HL-60/S4 treated with phorbol 12-myristate 13-acetate at 8.2 ng/mL for 4 days and 3 days (cell line): ENCODE results near the gene NEU2.

Experiments used
- in situ Hi-C: fragments of 300-500 bp; cut with MboI; formaldehyde crosslinking; loops from 2 replicates; pipeline ENCODE4 v1.15.0; 2022; ENCODE audit warnings: low sequenced_read_pairs

NEU2 gene

GRCh38 chr2:233010569-233011267, 21.8 kb upstream of the NEU2 start:
- in situ Hi-C loops: no loop called here

GRCh38 chr2:233011268-233011650, 21.2 kb upstream of the NEU2 start:
- in situ Hi-C loops: no loop called here

GRCh38 chr2:233011702-233012131, 20.8 kb upstream of the NEU2 start:
- in situ Hi-C loops: no loop called here

- in situ Hi-C loops: no loop called here
These were observed 20.0 kb upstream of the NEU2 start for GRCh38 chr2:233012301-233012971.

- in situ Hi-C loops: no loop called here
These were observed 19.4 kb upstream of the NEU2 start, which contains the start of gene NGEF for GRCh38 chr2:233013027-233013461. Gene NGEF (minus strand): TSS chr2:233013256. CDS start chr2:232974890, 38,366 bp downstream.

- in situ Hi-C loops: no loop called here
These were observed 18.8 kb upstream of the NEU2 start for GRCh38 chr2:233013650-233014049.

DNA sequence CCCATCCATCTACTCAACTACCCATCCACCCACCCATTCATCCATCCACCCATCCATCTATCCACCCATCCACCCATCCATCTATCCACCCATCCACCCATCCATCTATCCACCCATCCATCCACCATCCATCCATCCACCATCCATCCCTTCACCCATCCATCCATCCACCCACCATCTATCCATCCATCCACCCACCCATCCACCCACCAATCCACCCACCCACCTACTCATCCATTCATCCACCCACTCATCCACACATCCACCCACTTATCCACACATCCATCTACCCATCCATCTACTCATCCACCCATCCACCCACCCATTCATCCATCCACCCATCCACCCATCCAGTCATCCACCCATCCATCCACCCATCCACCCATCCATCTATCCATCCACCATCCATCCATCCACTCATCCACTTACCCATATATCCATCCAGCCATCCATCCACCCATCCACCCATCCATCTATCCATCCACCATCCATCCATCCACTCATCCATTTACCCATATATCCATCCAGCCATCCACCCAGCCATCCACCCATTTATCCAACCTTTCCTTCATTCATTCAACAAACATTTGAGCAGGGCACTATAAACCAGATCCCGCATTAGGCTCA, 17.3 kb upstream of the NEU2 start:
- in situ Hi-C loops: no loop called here

DNA sequence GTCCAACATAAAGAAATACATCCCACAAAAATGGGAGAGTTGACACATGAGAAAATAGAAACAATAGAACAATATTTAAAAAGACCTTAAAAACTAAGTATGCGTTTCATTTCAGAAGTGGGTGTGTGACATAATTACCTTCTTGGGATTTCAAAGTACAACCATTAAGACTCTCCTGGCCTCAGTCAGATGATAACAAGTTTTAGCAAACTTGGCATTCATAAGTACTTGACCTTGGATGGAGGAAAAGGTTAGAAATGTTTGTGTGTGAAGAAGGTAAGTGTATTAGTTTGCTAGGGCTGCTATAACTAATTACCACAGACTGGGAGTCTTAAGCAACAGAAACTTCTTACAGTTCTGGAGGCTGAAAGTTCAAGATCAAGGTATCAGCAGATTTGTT, 14.5 kb upstream of the NEU2 start:
- in situ Hi-C loops: no loop called here

- in situ Hi-C loops: loop anchor here (10.0 kb wide), 1 partner anchor 155 kb away; no protein-coding TSS in a partner anchor
These were observed 12.9 kb upstream of the NEU2 start for GRCh38 chr2:233019610-233020009.

DNA sequence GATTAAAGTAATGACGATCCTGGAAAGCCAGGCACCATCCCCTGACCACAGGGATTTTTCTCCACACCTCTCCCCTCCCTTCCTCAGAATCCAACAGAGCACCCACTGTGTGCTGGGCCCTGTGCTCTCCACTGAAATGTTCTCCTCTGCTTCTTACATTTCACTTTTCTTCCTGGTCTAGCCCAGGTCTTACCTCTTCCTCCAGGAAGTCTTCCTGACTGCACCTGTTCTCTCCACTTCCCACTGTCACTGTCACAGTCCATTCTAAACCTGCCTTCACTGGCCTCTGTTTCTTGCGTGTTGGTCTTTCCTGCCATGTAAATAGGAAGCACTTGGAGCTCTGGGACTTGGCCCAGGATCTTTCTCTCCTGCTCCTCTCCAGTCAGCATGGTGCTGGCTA, 12.0 kb upstream of the NEU2 start:
- in situ Hi-C loops: loop anchor here (10.0 kb wide), 1 partner anchor 156 kb away; no protein-coding TSS in a partner anchor

DNA sequence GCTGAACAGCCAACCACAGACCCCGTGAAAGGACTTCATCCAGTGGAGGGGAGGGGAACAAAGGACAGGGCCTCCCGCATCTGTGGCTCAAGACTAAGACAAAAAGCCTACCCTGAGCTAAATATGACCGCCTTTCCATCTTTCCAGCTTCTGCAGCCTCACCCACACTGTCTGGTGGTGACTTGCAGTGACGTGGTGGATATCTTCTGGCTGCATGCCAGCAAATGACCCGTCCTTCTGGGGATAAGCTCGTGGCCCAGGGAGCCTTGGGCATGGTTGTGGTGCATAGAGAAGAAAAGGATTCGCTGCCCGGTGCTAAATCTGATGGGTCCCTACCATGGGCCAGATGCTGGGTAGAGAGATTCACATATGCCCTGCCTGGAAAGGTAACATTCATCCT, 10.7 kb upstream of the NEU2 start:
- in situ Hi-C loops: loop anchor here (10.0 kb wide), 1 partner anchor 157 kb away; no protein-coding TSS in a partner anchor

GRCh38 chr2:233022561-233022960, 9.9 kb upstream of the NEU2 start:
- in situ Hi-C loops: loop anchor here (10.0 kb wide), 1 partner anchor 158 kb away; no protein-coding TSS in a partner anchor

DNA sequence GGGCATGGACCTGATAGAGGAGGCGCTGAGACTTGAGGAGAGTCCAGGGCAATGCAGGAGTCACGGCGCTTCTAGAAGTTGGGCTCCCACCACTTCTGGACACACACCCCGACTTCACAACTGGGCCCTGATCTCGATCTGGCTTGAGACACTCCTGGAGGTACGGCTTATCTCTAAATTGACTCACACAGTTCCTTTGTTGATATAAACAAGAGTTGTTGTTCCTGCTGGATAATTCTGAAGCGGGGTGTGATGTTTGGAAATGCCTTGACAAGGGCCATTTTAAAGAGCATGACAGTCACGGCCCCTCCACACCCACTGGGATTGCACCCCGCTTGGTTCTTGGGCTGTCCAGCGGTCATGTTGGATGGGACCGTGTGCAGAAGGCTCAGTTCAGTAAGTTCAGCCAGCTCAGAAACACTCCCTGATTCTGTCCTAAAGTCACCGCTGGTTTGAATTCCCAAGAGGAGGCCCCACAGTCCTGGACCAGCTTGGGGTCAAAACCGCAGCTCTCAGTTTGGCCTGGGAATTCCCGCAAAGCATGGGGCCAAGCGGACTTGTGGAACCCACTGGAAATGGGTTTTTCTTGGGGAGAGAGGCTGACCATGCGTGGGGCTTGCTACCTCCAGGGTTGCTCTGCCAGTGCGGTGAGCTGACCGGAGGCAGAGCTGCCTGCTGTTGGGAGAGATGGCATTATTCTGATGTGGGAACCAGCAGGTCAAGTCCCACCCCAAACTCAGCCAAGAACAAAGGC, 9.3 kb upstream of the NEU2 start:
- in situ Hi-C loops: loop anchor here (10.0 kb wide), 1 partner anchor 158 kb away; no protein-coding TSS in a partner anchor

DNA sequence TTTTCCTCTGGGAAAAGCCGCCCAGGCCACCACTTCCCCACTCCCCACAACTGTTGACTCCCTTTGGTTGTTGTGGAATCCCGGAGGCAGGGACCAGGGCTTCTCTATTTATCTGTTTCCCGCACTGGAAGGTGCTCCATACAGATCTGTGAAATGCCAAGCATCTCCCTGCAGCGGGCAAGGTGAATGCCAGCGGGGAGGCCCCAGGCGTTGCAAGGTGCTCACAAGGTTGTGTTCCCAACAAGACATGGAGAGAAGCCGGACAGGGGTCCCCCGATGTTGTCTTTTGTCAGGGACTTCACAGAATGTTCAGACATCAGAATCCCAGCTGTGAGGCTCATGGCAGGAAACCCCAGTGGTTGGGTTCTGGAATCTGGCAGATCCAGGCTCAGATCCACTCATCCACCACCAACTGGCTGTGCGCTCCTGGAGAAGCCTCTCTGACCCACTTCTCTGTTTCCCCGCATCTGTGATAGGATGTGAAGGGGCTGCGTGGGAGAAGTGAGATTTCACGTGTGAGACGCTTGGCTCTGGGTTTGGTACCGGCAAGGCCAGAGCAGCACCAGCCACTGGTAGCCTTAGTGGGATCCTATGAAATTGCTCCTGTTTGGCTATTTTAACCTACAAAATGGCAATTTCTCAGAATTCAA, 8.6 kb upstream of the NEU2 start:
- in situ Hi-C loops: loop anchor here (10.0 kb wide), 1 partner anchor 159 kb away; no protein-coding TSS in a partner anchor

DNA sequence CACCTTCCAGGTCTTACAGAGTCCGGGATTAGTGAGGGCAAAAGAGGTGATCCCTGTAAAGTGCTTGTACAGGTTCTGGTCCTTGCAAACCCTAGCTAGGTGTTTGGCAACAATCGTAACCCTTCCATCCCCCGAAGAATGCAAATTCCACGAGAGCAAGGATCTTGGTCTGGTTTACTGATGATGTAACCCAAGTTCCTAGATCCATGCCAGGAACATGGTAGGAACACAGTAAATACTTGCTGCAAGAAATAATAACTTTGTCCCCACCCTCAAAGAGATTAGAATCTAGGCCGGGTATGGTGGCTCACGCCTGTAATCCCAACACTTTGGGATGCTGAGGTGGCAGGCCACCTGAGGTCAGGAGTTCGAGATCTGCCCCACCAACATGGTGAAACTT, 6.8 kb upstream of the NEU2 start:
- in situ Hi-C loops: loop anchor here (10.0 kb wide), 1 partner anchor 161 kb away; no protein-coding TSS in a partner anchor

DNA sequence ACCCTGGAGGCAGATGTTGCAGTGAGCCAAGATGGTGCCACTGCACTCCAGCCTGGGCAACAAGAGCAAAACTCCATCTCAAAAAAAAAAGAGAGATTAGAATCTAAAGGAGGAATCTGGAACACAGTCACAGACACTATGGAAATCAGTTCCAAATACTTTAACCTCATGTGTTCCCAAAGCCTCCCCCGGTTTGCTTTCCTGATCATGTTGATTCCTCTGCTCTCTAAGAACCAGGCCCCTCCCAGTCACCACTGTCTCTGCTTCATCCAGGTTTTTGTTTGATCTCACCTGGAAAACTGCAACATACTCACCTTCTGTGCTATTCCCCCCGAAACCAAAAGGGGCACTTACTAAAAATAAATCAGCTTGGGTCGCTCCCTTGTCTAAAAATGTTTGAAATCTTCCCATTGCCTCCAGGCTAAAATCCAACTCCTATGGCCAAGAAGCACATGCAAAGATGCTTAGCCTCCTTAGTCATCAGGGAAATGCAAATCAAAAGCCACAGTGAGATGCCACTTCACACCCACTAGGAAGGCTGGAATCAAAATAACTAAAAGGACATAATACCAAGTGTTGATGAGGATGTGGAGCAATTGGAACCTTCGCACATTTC, 6.2 kb upstream of the NEU2 start:
- in situ Hi-C loops: loop anchor here (10.0 kb wide), 1 partner anchor 162 kb away; no protein-coding TSS in a partner anchor

- in situ Hi-C loops: loop anchor here (10.0 kb wide), 1 partner anchor 165 kb away; no protein-coding TSS in a partner anchor
These were observed 3.2 kb upstream of the NEU2 start for GRCh38 chr2:233029321-233029720.

GRCh38 chr2:233031556-233032500, 644 bp upstream of the NEU2 start:
- in situ Hi-C loops: no loop called here

- in situ Hi-C loops: no loop called here
These were observed 1.2 kb downstream of the NEU2 start for GRCh38 chr2:233033672-233034071.
